Astrocyte (in vitro differentiated cells and primary cell): ENCODE data around the gene MRGPRF. TPM values are rescaled to one million over a fixed set of nuclear protein-coding genes. Genes with fewer than 3 reads are reported as not detected.
"Not testable (repeated sequence)": the region's sequence is repeated elsewhere in the genome, so short reads cannot be mapped to it uniquely, and the experiment has no call there.

Experiments
- DNase-seq: peaks from one replicate; pipeline ENCODE4 v3.0.0-alpha.2; 2010; ENCODE audit warnings: low read depth
- FAIRE-seq: peaks from 2 replicates; lab custom pipeline; 2011; peaks lifted over from hg19 to GRCh38; lab: Jason Lieb, UNC
- H2AFZ ChIP-seq: 2 replicates; pipeline ENCODE4 v1.6.0; 2012; ENCODE audit warnings: low read depth, low read length, inconsistent platforms
- H3K27ac ChIP-seq: 2 replicates; pipeline ENCODE4 v1.5.1; 2011; ENCODE audit warnings: low read depth, low read length, inconsistent platforms
- H3K27me3 ChIP-seq: 2 replicates; pipeline ENCODE4 v1.6.0; 2011; ENCODE audit warnings: low read length, inconsistent platforms; ENCODE audit not compliant: insufficient read depth
- H3K36me3 ChIP-seq: 2 replicates; pipeline ENCODE4 v1.5.1; 2011; ENCODE audit warnings: low read length, inconsistent platforms; ENCODE audit not compliant: insufficient read depth
- H3K4me1 ChIP-seq: 2 replicates; pipeline ENCODE4 v1.5.1; 2011; ENCODE audit warnings: low read length, inconsistent platforms; ENCODE audit not compliant: insufficient read depth
- H3K4me2 ChIP-seq: 2 replicates; pipeline ENCODE4 v1.6.0; 2012; ENCODE audit warnings: low read length, inconsistent platforms
- H3K4me3 ChIP-seq: 2 replicates; pipeline ENCODE4 v1.5.1; 2011; ENCODE audit warnings: low read depth, mild to moderate bottlenecking, low read length, inconsistent platforms; ENCODE audit not compliant: insufficient read depth
- H3K79me2 ChIP-seq: 2 replicates; pipeline ENCODE4 v1.6.0; 2012; ENCODE audit warnings: mild to moderate bottlenecking, low read length, inconsistent platforms; ENCODE audit not compliant: insufficient read depth
- H3K9ac ChIP-seq: 2 replicates; pipeline ENCODE4 v1.6.0; 2012; ENCODE audit warnings: mild to moderate bottlenecking, low read length, inconsistent platforms
- H3K9me3 ChIP-seq: 2 replicates; pipeline ENCODE4 v1.5.1; 2012; ENCODE audit warnings: low read depth, mild to moderate bottlenecking, low read length, inconsistent platforms; ENCODE audit not compliant: insufficient read depth
- H4K20me1 ChIP-seq: 2 replicates; pipeline ENCODE4 v1.6.0; 2012; ENCODE audit warnings: low read length, inconsistent platforms; ENCODE audit not compliant: insufficient read depth
- H3K27ac Mint-ChIP-seq: one replicate; pipeline ENCODE4 v1.8.0; 2021; ENCODE audit warnings: mild to moderate bottlenecking, mixed read lengths; ENCODE audit not compliant: unreplicated experiment
- H3K27me3 Mint-ChIP-seq: one replicate; pipeline ENCODE4 v1.8.0; 2021; ENCODE audit warnings: low read depth, mixed read lengths; ENCODE audit not compliant: unreplicated experiment
- H3K36me3 Mint-ChIP-seq: one replicate; pipeline ENCODE4 v1.8.0; 2021; ENCODE audit warnings: low read depth, mixed read lengths; ENCODE audit not compliant: unreplicated experiment
- H3K4me1 Mint-ChIP-seq: one replicate; pipeline ENCODE4 v1.8.0; 2021; ENCODE audit warnings: low read depth, mixed read lengths; ENCODE audit not compliant: unreplicated experiment
- H3K4me3 Mint-ChIP-seq: one replicate; pipeline ENCODE4 v1.8.0; 2021; ENCODE audit warnings: mild to moderate bottlenecking, moderate library complexity, mixed read lengths; ENCODE audit not compliant: unreplicated experiment
- H3K9me3 Mint-ChIP-seq: one replicate; pipeline ENCODE4 v1.8.0; 2021; ENCODE audit warnings: mild to moderate bottlenecking, mixed read lengths; ENCODE audit not compliant: unreplicated experiment
- CTCF ChIP-seq: IDR thresholded peaks from 2 replicates; pipeline ENCODE4 v1.5.1; 2011; ENCODE audit warnings: low read depth, mild to moderate bottlenecking, inconsistent platforms, low read length, moderate library complexity; ENCODE audit not compliant: insufficient read depth
- EZH2 ChIP-seq: IDR thresholded peaks from 2 replicates; pipeline ENCODE4 v1.6.1; 2012; ENCODE audit warnings: mild to moderate bottlenecking, low read length, inconsistent platforms; ENCODE audit not compliant: insufficient read depth
- total RNA-seq: library from RNA; stranded (reverse); gene quantifications from 2 replicates; pipeline ENCODE4 v1.2.1, GENCODE V29; 2021

Gene MRGPRF
- total RNA-seq, 1 donor from 2014 or later = 4.1 TPM

- H3K36me3 ChIP-seq, H3K79me2 ChIP-seq, FAIRE-seq, H2AFZ ChIP-seq, H3K4me1 ChIP-seq, H3K9me3 ChIP-seq, H4K20me1 ChIP-seq, H3K4me3 Mint-ChIP-seq, H3K4me2 ChIP-seq, H3K9me3 Mint-ChIP-seq, DNase-seq, H3K4me1 Mint-ChIP-seq, H3K36me3 Mint-ChIP-seq, H3K4me3 ChIP-seq, H3K9ac ChIP-seq, H3K27ac ChIP-seq, H3K27ac Mint-ChIP-seq: not testable (repeated sequence)
- H3K27me3 Mint-ChIP-seq = peaks cover 42% of the 10 kb centered on the region
- H3K27me3 ChIP-seq = peaks cover 27% of the 10 kb centered on the region
Observed at GRCh38 chr11:68973706-68974105, 39.3 kb downstream of the MRGPRF start.

GRCh38 chr11:68973219-68973618 is 39.8 kb downstream of the MRGPRF start:
- Histone ChIP-seq H4K20me1 (no peaks in the 10 kb centered on the region), H3K9me3 (no peaks in the 10 kb centered on the region), H3K36me3 (no peaks in the 10 kb centered on the region), H3K9ac (no peak overlapping the region), H3K4me1 (no peaks in the 10 kb centered on the region), H3K4me3 (no peak overlapping the region), H2AFZ (no peak overlapping the region), H3K4me2 (no peak overlapping the region), H3K79me2 (no peaks in the 10 kb centered on the region), H3K27ac (no peak overlapping the region), H3K27me3 (peaks cover 23% of the 10 kb centered on the region)
- no peak overlapping the region for H3K4me3 Mint-ChIP-seq
- TF ChIP-seq CTCF (no peak), EZH2 (no peak)
- no peak for DNase-seq
- no peak for FAIRE-seq
- peaks cover 44% of the 10 kb centered on the region for H3K27me3 Mint-ChIP-seq
- H3K36me3 Mint-ChIP-seq = no peaks in the 10 kb centered on the region
- peaks cover 2% of the 10 kb centered on the region for H3K9me3 Mint-ChIP-seq
- H3K27ac Mint-ChIP-seq = no peak overlapping the region
- no peaks in the 10 kb centered on the region for H3K4me1 Mint-ChIP-seq

GRCh38 chr11:68970921-68971636 is 42.0 kb downstream of the MRGPRF start:
- Histone ChIP-seq H3K4me2 (no peak overlapping the region), H3K27me3 (peaks cover 25% of the 10 kb centered on the region), H3K4me3 (no peak overlapping the region), H3K4me1 (no peaks in the 10 kb centered on the region), H3K79me2 (no peaks in the 10 kb centered on the region), H3K9ac (no peak overlapping the region), H4K20me1 (no peaks in the 10 kb centered on the region), H3K36me3 (no peaks in the 10 kb centered on the region), H3K9me3 (no peaks in the 10 kb centered on the region), H3K27ac (no peak overlapping the region), H2AFZ (no peak overlapping the region)
- peaks cover 2% of the 10 kb centered on the region for H3K36me3 Mint-ChIP-seq
- no peak for FAIRE-seq
- H3K4me1 Mint-ChIP-seq = no peaks in the 10 kb centered on the region
- H3K4me3 Mint-ChIP-seq = no peak overlapping the region
- TF ChIP-seq EZH2 = no peak
- TF ChIP-seq CTCF = no peak
- peaks cover 11% of the 10 kb centered on the region for H3K9me3 Mint-ChIP-seq
- no peak for DNase-seq
- peaks cover 45% of the 10 kb centered on the region for H3K27me3 Mint-ChIP-seq
- no peak overlapping the region for H3K27ac Mint-ChIP-seq
